H7 (cell line): ENCODE data around the gene SLC25A29. TPM values are rescaled to one million over a fixed set of nuclear protein-coding genes. Genes with fewer than 3 reads are reported as not detected.
"Not testable (repeated sequence)": the region's sequence is repeated elsewhere in the genome, so short reads cannot be mapped to it uniquely, and the experiment has no call there.

Experiments used
- DNase-seq: peaks from one replicate; pipeline ENCODE4 v3.0.0; 2012
- H3K27me3 ChIP-seq: 2 replicates; pipeline ENCODE4 v1.6.0; 2011; ENCODE audit warnings: mild to moderate bottlenecking, low read length; ENCODE audit not compliant: control insufficient read depth, insufficient read depth
- H3K36me3 ChIP-seq: replicated peaks from 2 replicates; pipeline ENCODE4 v1.5.1; 2011; ENCODE audit warnings: low read length; ENCODE audit not compliant: control insufficient read depth, insufficient read depth
- H3K4me3 ChIP-seq: 2 replicates; pipeline ENCODE4 v1.5.1; 2011; ENCODE audit warnings: low read depth, mild to moderate bottlenecking, control low read depth, low read length, moderate library complexity; ENCODE audit not compliant: insufficient read depth
- total RNA-seq: library from RNA; depleted of rRNA; stranded (reverse); fragments of >200 nt; shearing (Covaris generic); gene quantifications from 2 replicates; pipeline ENCODE4 v1.2.3, GENCODE V29; 2014

The SLC25A29 gene
- total RNA-seq, 1 experiment from 2014 or later, result 124 TPM

DNA sequence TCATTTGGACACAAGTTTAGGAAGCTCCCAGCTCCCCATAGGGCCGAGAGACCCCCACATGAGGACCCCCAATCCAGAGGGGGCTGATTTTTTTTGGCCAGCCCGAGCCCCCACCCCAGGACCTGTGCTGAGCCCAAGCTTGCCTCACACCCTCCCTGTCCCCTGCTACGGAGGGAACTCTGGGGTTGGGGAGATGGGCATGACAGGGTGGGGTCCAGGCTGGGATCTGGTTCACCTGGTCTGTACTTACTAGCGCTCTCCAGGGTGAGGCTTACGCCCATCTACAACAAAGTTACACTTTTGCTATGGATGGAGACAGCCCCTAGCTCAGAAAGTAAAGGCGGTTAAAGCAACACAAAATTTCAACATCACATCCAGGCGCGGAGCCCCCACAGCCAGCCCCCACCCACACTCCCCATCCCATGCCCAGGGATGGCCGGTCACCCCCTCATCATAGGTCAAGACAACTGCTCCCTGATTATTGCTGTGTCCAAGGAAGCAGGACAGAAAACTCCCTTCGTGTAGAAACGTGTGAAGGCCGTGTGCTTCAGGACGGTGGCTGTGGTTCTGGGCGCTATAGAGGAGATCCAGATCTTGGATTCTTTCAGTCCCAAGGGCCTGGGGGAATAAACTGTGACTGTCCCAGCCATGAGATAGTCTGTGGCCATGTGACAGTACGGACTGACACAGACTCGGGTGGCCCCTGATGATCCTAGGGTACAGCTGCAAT is 10.7 kb downstream of the SLC25A29 start:
- peaks cover 17% of the 10 kb centered on the region for H3K36me3 ChIP-seq
- no peak overlapping the region for H3K4me3 ChIP-seq
- DNase-seq, result no peak
- H3K27me3 ChIP-seq, result no peaks in the 10 kb centered on the region

DNA sequence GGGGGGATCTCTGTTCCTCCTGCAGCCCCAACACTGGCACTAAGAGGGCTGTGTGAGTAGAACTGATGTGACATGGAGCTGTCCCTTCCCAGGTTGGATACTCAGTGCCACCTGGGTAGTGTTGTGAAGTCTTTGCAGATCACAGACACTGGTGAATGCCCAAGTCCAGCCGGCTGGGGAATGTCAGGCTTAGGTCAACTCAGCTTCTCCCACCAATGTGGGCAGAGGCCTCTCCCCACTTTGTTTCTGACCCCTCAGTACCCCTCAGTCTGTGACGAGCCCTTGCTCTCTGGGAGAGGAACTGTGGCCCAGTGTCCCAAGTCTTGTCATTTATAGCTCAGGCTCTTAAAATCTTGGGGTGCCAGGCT is 11.3 kb downstream of the SLC25A29 start:
- peaks cover 17% of the 10 kb centered on the region for H3K36me3 ChIP-seq
- H3K4me3 ChIP-seq, result no peak overlapping the region
- no peak for DNase-seq
- no peaks in the 10 kb centered on the region for H3K27me3 ChIP-seq

DNA sequence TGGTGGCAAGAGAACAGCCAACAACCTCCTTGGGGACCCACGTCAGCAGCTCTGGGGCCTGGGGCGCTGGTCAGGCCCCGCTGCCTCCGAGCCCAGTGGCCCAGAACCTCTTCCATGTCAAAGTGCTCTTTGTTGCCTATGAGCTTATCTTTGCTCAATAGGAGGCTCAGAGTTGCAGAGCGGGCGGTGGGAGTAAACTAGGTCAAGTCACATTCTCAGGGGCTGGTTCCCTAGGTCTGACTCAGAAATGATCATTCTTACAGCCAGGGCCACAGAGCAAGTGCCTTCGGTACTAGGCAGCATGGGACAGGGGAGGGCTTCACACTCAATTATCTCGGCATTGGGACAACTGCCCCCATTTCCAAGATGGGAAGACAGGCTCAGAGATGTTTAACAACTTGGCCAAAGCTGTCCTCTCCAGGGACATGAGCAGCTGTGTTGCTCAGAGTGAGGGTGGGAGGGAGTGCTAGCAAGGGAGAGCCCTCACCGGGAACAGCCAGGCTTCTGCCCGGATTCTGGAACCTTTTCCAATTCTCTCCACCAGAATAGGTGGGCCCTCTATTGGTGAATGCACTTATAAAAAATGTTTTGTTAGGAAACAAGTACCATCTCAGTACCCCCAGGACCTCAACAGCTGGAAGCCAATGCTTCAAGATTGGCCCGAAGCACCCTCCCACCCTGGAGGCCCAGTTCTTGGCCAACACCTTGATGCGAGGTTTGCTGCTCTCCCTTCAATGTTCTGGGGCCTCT is 11.9 kb downstream of the SLC25A29 start:
- Histone ChIP-seq H3K27me3 (no peaks in the 10 kb centered on the region), H3K36me3 (peaks cover 17% of the 10 kb centered on the region), H3K4me3 (no peak overlapping the region)
- peak; percentile 48 for DNase-seq

DNA sequence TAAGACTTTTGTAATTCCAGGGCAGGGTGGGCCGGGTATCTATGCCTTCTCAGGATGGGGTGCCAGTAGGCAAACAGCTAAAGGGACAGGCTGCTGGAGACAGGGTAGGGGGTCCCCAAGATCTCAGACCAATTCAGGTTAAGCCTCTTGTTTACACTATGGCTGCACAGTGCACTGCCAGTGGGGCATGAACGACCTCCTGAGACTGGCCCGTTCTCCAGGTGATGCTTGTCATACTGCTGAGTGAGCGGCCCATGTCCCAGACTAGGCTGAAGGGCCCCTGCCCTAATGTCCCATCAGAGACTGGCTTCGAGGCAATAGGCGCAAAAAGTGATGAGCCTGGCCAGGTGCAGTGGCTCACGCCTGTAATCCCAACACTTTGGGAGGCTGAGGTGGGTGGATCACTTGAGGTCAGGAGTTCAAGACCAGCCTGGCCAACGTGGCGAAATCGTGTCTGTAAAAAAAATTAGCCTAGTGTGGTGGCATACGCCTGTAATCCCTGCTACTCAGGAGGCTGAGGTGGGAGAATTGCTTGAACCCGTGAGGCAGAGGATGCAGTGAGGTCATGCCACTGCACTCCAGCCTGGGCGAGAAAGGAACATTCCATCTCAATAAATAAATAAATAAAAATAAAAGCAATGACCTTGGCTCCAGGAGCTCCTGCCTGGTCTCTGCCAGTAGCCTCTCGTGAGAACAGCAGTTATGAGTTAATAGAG is 12.6 kb downstream of the SLC25A29 start:
- Histone ChIP-seq H3K36me3 (peaks cover 16% of the 10 kb centered on the region), H3K4me3 (no peak overlapping the region), H3K27me3 (no peaks in the 10 kb centered on the region)
- no peak for DNase-seq

DNA sequence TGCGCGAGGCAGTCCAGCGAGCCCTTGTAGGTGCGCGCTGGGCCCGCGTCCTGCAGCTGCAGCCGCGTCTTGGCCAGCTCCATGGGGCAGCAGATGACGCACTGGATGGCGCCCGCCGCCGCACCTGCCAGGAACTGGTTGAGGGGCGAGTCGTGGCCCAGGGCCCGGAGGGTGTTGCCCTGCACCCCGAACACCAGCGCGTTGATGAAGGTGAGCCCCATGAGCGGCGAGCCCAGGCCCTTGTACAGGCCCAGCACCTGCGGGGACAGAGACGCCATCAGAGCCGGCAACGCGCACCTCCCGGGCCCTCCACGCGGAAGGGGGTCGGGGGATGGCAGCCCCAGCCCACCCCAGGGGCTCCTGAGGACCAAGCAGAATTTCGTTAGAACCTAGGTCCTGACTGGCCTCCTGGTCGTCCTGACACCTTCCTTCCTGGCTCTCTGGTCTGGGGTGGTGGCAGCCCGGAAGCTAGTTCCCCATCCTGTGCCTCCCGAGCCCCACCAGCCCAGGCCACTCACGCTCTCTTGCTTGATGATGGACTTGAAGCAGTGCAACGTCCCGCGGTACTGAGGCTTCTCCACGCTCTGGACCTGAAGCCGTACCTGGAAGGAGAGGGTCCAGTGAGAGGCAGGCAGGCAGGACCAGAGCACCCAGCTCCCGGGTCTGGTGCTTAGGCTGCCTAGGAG is 13.3 kb downstream of the SLC25A29 start:
- Histone ChIP-seq H3K36me3 (peaks cover 16% of the 10 kb centered on the region), H3K27me3 (no peaks in the 10 kb centered on the region), H3K4me3 (no peak overlapping the region)
- DNase-seq, result peak; percentile 51

DNA sequence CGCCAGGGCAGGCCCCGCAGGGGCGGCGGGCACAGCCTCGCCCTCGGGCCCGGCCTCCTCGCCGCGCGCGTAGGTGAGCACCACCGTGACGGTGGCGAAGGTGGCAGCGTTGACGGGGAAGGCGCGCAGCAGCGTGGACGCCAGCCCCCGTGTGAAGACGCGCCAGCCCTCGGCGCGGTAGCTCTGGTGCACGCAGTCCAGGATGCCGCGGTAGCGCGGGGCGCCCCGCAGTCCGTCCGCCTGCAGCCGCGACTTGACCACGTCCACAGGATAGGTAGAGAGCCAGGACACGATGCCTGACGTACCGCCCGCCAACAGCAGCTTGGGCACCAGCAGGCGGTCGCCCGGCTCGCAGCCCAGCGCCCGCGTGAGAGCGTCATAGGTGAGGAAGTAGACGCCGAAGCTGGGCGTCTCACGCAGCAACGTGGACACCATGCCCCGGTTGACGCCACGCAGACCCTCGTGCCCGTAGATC is 13.9 kb downstream of the SLC25A29 start:
- peak; percentile 51 for DNase-seq
- Histone ChIP-seq H3K4me3 (no peak overlapping the region), H3K36me3 (peaks cover 16% of the 10 kb centered on the region), H3K27me3 (no peaks in the 10 kb centered on the region)

DNA sequence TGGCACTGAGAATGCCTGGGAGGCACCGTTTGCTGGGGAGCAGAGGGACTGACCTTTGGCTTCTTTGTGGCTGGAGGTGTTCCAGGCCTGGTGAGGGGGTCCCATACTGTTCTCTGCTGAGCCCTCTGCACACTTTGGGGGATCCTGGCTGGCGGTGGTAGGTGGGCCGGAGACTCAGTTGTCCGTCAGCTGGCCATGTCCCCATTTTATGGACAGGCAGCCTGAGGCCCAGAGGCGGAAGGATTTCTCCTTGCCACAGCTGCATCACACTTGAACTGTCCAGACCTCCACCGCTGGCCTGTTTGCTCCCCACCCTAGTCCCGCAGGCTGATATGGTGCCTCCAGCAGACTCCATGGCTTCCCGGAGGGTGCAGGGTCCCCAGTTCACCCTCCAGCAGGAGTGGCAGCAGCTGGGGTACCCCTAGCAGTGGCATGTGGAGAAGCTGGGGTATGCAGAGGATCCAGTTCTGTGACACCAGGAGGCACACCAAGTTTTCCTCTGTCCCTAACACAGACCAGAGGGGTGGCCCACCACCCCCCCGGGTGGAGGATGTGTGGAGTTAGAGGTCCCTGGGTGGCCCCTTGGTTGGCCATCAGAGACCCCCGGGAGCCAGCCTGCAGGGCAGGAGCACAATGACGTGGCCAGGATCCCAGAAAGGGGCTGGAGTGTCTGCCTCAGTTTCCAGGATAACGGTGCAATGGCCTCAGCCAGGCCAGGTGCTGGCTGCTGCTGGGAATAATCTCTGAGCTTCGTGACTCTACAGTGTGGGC is 14.8 kb downstream of the SLC25A29 start:
- H3K27me3 ChIP-seq, result no peaks in the 10 kb centered on the region
- peaks cover 14% of the 10 kb centered on the region for H3K36me3 ChIP-seq
- no peak for DNase-seq
- no peak overlapping the region for H3K4me3 ChIP-seq

DNA sequence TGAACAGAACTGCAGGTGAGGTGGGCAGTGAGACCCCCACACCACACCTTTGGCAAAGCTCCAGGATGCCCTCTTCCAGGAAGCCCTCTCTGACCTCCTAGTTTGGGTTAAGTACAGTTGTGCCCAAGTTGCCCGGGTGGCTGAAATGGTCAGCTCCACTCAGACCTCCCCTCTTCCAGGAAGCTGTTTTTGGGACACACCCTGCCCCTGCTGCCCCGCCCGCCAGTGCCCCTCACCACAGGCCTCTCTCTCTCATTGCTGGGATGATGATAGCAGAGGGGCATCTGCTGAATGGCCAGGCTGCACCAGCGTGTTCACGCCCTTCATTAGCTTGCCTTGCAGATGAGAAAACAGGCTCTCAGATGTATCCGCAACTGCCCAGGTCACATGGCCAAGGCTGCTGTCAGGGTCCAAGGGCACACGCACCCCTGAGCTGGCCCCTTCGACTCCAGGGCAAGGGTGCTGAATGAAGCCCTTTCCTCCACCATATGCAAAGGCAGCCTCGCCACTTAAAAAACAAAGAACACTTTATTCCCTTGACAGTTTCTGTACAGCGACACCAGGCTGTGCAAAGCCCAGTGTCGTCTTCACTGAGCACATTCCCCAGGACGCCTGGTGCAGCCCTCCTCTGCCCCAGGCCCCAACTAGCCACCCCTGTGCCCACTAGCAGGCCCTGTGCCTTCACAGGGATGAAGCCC is 15.5 kb downstream of the SLC25A29 start:
- no peak overlapping the region for H3K4me3 ChIP-seq
- no peaks in the 10 kb centered on the region for H3K27me3 ChIP-seq
- no peak for DNase-seq
- H3K36me3 ChIP-seq, result peaks cover 14% of the 10 kb centered on the region

DNA sequence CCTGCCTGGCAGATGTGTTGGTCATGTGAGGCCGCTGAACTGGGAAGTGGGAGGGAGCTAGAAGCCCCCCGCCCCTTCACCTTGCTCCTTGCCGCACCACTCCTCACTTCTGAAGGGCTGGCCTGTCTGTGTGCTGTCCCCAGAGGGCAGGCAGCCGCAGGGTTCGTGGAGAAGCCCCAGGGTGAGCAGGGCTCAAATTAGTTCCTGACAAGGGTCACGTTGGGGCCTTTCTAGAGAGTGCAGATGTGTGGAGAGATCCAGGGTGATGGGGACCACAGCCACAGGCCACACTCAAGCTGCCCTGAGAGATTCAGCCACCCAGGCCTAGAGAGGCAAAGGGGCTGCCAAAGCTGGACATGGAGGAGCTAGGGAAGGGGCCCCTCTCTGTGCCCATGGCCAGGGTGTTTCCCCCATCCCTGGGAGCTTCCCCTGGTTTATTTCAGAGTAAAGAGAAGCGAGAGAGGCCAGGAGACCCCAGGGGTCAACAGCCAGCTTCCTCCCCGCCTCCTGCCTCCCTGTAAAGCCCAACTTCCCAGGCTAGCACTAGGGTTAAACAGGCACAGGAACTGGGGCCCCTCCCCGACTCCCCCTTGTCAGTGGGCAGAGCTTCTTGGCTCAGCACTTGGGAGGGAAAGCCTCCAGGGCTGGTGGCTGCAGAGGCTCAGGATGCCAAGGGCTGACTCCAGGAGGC is 16.2 kb downstream of the SLC25A29 start:
- peaks cover 14% of the 10 kb centered on the region for H3K36me3 ChIP-seq
- no peaks in the 10 kb centered on the region for H3K27me3 ChIP-seq
- H3K4me3 ChIP-seq, result no peak overlapping the region
- DNase-seq, result peak; percentile 67

DNA sequence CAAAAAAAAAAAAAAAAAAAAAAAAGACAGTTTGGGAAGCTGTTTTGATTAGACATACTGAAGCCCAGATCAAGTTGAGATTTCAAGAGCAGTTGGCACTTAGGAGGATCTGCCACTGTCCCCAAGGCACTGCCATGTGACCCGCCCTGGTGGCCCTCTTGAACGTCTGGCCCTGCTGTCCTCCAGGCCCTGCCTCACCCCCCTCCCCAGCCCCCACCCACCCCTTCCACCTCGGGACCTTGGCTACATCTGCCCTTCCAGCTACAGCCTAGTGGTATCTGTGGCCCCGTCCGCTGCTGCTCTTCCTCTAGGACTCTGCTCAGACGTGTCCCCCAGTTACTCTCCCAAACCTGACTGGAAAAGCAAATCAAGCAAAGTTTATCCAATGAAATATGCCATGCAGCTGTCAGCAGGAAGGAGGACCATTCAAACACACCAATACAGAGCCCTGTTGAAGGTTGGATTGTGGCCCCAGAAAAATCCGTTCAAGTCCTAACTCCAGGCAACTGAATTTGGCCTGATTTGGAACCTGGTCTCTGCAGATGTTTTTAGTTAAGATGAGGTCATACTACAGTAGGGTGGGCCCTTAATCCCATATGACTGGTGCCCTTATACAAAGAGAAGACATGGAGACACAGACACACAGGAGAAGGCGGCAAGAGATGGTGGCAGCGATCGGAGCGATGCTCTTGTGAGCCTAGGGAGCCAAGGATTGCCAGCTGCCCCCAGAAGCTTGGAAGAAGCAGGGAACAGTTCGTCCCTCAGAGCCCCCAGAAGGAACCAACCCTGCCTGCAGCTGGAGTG is 17.7 kb downstream of the SLC25A29 start:
- Histone ChIP-seq H3K36me3 (peaks cover 14% of the 10 kb centered on the region), H3K4me3 (no peak overlapping the region), H3K27me3 (no peaks in the 10 kb centered on the region)
- peak; percentile 46 for DNase-seq

DNA sequence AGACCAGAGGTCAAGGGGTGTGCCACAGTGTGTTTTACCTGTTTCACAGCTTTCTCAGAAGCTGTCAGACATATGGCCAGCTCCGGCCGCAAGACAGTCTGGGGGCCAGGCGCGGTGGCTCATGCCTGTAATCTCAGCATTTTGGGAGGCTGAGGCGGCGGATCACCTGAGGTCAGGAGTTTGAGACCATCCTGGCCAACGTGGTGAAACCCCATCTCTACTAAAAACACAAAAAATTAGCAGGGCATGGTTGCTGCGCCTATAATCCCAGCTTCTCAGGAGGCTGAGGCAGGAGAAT is 18.3 kb downstream of the SLC25A29 start:
- H3K27me3 ChIP-seq, DNase-seq, H3K4me3 ChIP-seq: not testable (repeated sequence)
- H3K36me3 ChIP-seq, result peaks cover 14% of the 10 kb centered on the region

DNA sequence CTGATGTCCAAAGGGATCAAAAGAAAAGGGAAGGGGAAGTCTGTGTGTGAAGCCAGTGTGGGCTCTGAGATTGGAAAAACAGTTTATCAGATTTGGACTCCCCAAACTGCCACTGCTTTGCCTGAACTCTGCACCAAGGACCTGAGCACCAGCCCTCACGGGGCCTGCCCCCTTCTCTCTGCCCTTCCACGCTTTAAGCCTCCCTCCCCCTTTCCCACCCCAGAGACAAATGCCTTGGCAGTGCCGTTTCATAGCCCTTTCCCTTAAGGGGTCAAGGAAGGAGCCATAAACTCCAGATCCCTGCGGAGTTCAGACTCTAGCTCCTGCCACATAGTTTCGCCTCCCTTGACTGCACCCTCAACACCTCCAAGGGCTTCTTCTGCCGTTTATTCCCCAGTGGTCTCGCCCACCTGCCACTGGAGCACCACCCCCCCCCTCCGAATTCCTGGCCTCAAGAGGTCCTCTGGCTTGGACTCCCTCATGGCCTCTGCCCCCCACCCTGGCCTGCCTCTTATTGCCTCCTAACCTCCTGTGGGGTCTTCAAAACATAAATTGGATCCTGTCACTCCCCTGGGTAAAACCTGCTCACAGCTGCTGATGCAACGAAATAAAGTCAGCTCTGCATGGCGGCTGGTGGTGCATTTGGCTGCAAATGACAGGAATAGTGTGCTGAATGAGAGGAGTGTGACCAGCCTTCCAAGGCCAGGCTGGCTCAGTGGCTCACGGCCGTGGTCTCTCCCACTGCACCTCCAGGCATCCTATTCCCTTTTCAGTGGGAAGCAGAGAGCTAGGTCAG is 18.8 kb downstream of the SLC25A29 start:
- Histone ChIP-seq H3K4me3 (no peak overlapping the region), H3K27me3 (no peaks in the 10 kb centered on the region), H3K36me3 (peaks cover 14% of the 10 kb centered on the region)
- peak; percentile 54 for DNase-seq
